NT2/D1 (cell line): ENCODE measurements around the gene GABBR2.

Source experiments
- YY1 ChIP-seq: IDR thresholded peaks from 2 replicates; pipeline ENCODE4 v1.6.1; 2011; ENCODE audit not compliant: insufficient read length, insufficient read depth
- ZNF274 ChIP-seq: IDR thresholded peaks from 2 replicates; pipeline ENCODE4 v1.6.1; 2011; ENCODE audit warnings: mild to moderate bottlenecking, low read depth, low read length

DNA sequence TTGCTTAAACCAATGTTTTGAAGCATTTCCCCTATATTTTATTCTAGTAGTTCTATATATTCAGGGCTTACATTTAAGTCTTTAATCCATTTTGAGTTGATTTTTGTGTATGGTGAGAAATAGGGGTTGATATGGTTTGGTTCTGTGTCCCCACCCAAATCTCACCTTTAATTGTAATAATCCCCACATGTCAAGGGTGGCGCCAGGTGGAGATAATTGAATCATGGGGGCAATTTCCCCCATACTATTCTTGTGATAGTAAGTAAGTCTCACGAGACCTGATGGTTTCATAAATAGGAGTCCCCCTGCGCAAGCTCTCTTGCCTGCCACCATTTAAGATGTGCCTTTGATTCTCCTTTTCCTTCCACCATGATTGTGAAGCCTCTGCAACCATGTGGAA, 361.1 kb downstream of the GABBR2 start:
- no peak for TF ChIP-seq ZNF274
- TF ChIP-seq YY1, result no peak
